ENCODE data around the gene EIF4E1B.

EIF4E1B gene

DNA sequence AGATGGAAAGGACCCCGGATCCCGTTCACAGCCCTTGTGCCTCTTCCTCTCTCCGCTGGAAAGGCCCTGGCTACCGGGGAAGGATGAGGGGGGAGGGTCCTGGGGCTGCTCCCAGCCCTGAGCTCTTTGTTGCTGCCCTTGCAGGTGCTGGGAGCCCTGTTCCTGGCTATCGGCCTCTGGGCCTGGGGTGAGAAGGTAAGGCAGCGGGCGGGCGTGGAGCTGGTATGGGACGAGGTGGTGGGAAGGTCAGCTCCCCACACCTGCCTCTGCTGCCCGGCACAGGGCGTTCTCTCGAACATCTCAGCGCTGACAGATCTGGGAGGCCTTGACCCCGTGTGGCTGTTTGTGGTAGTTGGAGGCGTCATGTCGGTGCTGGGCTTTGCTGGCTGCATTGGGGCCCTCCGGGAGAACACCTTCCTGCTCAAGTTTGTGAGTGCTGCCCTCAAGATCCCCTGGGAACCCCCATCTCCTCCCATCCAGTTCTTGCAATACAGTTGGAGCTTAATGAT, 21.1 kb downstream of the EIF4E1B start:
- no peak overlapping the region for H3K4me3 ChIP-seq (ENCODE audit: low read depth, low read length)
- DNase-seq (ENCODE audit: low read depth) = no peak
- TF ChIP-seq, protein P1, sequence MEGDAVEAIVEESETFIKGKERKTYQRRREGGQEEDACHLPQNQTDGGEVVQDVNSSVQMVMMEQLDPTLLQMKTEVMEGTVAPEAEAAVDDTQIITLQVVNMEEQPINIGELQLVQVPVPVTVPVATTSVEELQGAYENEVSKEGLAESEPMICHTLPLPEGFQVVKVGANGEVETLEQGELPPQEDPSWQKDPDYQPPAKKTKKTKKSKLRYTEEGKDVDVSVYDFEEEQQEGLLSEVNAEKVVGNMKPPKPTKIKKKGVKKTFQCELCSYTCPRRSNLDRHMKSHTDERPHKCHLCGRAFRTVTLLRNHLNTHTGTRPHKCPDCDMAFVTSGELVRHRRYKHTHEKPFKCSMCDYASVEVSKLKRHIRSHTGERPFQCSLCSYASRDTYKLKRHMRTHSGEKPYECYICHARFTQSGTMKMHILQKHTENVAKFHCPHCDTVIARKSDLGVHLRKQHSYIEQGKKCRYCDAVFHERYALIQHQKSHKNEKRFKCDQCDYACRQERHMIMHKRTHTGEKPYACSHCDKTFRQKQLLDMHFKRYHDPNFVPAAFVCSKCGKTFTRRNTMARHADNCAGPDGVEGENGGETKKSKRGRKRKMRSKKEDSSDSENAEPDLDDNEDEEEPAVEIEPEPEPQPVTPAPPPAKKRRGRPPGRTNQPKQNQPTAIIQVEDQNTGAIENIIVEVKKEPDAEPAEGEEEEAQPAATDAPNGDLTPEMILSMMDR (IDR thresholded peaks at IDR 0.05; ENCODE audit: insufficient read depth, low read depth, low read length, missing control alignments) = no peak

DNA sequence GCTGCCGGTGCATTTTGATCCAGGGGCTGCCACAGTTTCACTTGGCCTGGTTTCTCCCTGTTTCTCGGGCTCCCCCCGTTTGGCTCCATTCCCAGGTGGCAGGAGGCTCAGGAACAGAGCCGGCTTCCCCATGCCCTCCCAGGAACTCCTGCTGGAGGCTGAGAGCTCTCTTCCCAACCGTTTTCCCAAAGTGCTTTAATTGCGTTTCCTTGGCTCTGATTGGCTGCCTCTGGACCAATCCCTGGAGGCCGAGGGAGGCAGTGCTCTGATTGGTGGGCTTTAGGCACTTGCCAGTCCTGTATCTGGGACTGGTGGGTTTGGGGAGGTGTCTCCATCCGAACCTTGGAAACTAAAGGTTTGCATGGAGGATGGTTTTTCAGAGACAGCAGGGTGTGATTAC, 21.7 kb downstream of the EIF4E1B start:
- TF ChIP-seq, protein P1 (IDR thresholded peaks at IDR 0.05; ENCODE audit: insufficient read depth, low read depth, low read length, missing control alignments) = no peak
- H3K4me3 ChIP-seq (ENCODE audit: low read depth, low read length) = no peak overlapping the region
- DNase-seq (ENCODE audit: low read depth) = no peak

DNA sequence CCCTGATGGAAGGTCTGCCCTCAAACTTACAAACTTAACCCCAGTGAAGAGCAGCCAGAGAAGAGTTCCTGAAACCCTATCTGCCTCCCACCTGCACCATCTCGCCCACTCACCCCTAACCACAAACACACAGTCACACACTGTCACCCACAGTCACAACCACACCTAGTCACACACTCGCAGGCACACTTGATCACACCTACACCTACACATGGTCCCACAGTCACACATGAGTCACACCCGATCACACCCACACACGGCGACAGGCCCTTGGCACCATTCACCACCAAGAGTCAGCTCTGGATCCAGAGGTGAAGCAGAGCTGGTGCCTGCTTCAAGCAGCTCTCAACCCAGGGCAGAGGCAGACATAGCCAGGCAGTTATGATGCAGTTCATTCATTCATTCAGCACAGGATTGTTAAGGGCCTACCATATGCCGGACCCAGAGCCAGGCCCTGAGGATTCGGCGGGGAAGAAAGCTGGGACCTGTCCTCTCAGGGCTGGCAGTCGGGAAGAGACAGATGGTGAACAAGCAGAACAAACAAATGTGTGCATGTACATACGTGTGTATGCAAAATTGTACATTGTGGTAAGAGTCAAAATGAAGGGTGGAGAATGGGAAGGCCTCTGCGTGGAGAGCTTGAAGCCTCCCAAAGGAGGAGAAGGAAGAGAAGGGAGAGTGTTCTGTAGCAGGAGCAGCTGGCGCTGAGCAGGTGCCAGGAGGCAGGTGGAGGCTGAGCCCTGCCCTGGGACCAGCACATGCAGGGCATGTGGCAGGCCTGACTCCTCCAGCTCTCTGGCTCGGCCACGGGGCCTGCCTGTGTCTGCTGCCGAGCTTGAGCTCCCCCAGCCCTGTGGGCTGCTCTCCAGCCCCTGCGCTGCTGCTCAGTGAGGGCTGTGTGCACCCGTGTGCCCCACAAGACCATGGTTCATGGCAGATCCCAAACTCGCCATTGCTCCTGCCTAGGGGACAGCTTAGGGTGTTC, 23.2 kb downstream of the EIF4E1B start:
- DNase-seq (ENCODE audit: low read depth) = peak; percentile 26
- no peak overlapping the region for H3K4me3 ChIP-seq (ENCODE audit: low read depth, low read length)
- TF ChIP-seq, protein P1 (IDR thresholded peaks at IDR 0.05; ENCODE audit: insufficient read depth, low read depth, low read length, missing control alignments) = no peak

DNA sequence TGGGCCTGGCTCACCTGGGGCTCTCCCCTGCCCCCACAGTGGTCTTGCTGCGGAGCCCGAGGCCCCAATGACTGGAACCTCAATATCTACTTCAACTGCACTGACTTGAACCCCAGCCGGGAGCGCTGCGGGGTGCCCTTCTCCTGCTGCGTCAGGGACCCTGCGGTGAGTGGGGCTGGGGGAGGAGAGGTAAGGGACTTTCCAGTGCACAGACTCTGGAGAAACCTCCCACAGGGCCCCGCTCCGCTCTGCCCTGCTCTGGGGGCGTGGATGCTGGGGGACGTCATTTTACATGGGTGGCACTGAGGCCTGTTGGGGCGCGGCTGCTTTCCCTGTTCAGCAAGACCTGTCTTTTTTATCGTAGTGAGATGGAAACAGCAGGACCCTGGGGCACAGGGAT, 24.4 kb downstream of the EIF4E1B start:
- TF ChIP-seq, protein P1 (IDR thresholded peaks at IDR 0.05; ENCODE audit: insufficient read depth, low read depth, low read length, missing control alignments) = no peak
- no peak overlapping the region for H3K4me3 ChIP-seq (ENCODE audit: low read depth, low read length)
- no peak for DNase-seq (ENCODE audit: low read depth)

DNA sequence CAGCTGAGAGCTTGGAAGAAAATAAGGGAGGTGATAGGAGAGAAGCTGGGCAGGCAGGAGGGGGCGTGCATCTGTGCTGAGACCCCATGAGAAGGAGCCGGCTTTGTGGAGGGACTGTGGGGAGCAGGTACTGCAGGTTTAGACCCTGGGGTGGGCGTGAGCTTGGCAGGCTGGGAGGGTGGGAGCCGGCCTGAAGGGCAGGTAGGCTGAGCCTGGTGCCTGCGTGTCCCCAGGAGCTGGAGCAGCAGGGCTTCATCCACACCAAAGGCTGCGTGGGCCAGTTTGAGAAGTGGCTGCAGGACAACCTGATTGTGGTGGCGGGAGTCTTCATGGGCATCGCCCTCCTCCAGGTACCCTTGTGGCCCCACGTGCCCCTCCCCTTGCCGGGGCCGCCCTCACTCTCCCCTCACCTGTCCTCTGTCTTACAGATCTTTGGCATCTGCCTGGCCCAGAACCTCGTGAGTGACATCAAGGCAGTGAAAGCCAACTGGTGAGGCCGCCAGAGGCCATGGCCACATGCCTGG, 26.1 kb downstream of the EIF4E1B start:
- H3K4me3 ChIP-seq (ENCODE audit: low read depth, low read length) = no peak overlapping the region
- no peak for DNase-seq (ENCODE audit: low read depth)
- TF ChIP-seq, protein P1 (IDR thresholded peaks at IDR 0.05; ENCODE audit: insufficient read depth, low read depth, low read length, missing control alignments) = no peak

DNA sequence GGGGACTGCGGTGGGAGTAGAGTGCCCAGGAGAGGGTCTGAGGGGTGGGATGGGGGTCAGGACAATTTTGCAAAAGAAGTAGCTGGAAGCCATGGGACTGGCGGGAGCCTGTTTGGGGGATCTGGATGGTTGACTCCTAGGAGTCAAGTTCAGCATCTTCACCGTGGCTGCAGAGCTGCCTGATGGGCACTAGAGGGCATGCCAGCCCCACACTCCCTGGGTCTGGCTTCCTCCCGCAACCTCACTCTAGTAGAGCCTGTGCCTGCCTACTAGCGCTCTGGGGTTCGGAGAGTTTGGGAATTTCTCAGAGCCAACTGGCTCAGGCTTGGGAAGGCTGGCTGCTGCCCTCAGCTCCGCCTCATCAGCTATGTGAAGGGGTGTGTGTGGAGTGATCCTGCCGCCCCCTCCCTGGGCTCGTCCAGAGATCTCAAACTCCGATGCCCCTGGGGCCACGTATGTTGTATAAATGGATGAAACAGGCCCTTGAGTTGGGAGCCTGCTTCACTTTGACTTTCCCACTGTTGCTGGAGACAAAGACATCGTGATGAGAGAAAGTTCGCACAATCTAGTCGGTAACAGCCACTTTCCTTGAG, 27.6 kb downstream of the EIF4E1B start:
- H3K4me3 ChIP-seq (ENCODE audit: low read depth, low read length) = no peak overlapping the region
- peak; percentile 73 for DNase-seq (ENCODE audit: low read depth)
- TF ChIP-seq, protein P1 (IDR thresholded peaks at IDR 0.05; ENCODE audit: insufficient read depth, low read depth, low read length, missing control alignments) = peak; percentile 94

Measured in GM12865 (cell line).